ENCODE data around the gene PDZD2.
"Not testable (repeated sequence)": the region's sequence is repeated elsewhere in the genome, so short reads cannot be mapped to it uniquely, and the experiment has no call there.

The PDZD2 gene

GRCh38 chr5:32078855-32079254 lies 439.9 kb downstream of the PDZD2 start:
- not testable (repeated sequence) for DNase-seq (ENCODE audit: low spot score)

GRCh38 chr5:32080565-32080964 lies 441.6 kb downstream of the PDZD2 start:
- DNase-seq (ENCODE audit: low spot score) = not testable (repeated sequence)

GRCh38 chr5:32082701-32083100 lies 443.8 kb downstream of the PDZD2 start:
- no peak for DNase-seq (ENCODE audit: low spot score)

GRCh38 chr5:32083981-32084430 lies 445.1 kb downstream of the PDZD2 start:
- peak; percentile 41 for DNase-seq (ENCODE audit: low spot score)

GRCh38 chr5:32087086-32088082 lies 448.5 kb downstream of the PDZD2 start:
- DNase-seq (ENCODE audit: low spot score) = no peak

- DNase-seq (ENCODE audit: low spot score) = no peak
Measured at GRCh38 chr5:32088214-32088613, 449.3 kb downstream of the PDZD2 start.

GRCh38 chr5:32089146-32090000 lies 450.4 kb downstream of the PDZD2 start:
- DNase-seq (ENCODE audit: low spot score) = no peak

GRCh38 chr5:32090026-32090754 lies 451.3 kb downstream of the PDZD2 start:
- DNase-seq (ENCODE audit: low spot score) = no peak

- no peak for DNase-seq (ENCODE audit: low spot score)
Measured at GRCh38 chr5:32090755-32091128, 451.8 kb downstream of the PDZD2 start.

- DNase-seq (ENCODE audit: low spot score) = peak; percentile 86
Measured at GRCh38 chr5:32092938-32093812, 454.2 kb downstream of the PDZD2 start.

GRCh38 chr5:32094691-32095090 lies 455.8 kb downstream of the PDZD2 start:
- no peak for DNase-seq (ENCODE audit: low spot score)

- DNase-seq (ENCODE audit: low spot score) = no peak
Measured at GRCh38 chr5:32095261-32095671, 456.3 kb downstream of the PDZD2 start.

GRCh38 chr5:32096891-32097595 lies 458.1 kb downstream of the PDZD2 start:
- DNase-seq (ENCODE audit: low spot score) = no peak

- no peak for DNase-seq (ENCODE audit: low spot score)
Measured at GRCh38 chr5:32098291-32098690, 459.4 kb downstream of the PDZD2 start.

GRCh38 chr5:32098890-32099310 lies 460.0 kb downstream of the PDZD2 start:
- DNase-seq (ENCODE audit: low spot score) = no peak

- no peak for DNase-seq (ENCODE audit: low spot score)
Measured at GRCh38 chr5:32099486-32100035, 460.6 kb downstream of the PDZD2 start.

- DNase-seq (ENCODE audit: low spot score) = peak; percentile 56
Measured at GRCh38 chr5:32100230-32100629, 461.3 kb downstream of the PDZD2 start.

- DNase-seq (ENCODE audit: low spot score) = no peak
Measured at GRCh38 chr5:32100691-32101302, 461.9 kb downstream of the PDZD2 start.

- DNase-seq (ENCODE audit: low spot score) = no peak
Measured at GRCh38 chr5:32102254-32102986, 463.5 kb downstream of the PDZD2 start.

All from pons (tissue), 1 donor.